Smooth muscle cell (in vitro differentiated cells): Measurements from ENCODE around the gene PFDN4. TPM values are rescaled to one million over a fixed set of nuclear protein-coding genes. Genes with fewer than 3 reads are reported as not detected.
A peak's percentile ranks its signal among the peaks of the same experiment; 100 is the strongest.

Experiments used
- DNase-seq: peaks from one replicate; lab custom pipeline; 2025; ENCODE audit not compliant: unreplicated experiment; lab: John Stamatoyannopoulos, UW
- H2AFZ ChIP-seq: fragments of 200-600 bp; sonication (generic); 2 replicates; pipeline ENCODE4 v1.6.0; 2016; ENCODE audit warnings: antibody characterized with exemption, low read depth, mild to moderate bottlenecking
- H3F3A ChIP-seq: fragments of 200-600 bp; sonication (generic); 2 replicates; pipeline ENCODE4 v1.6.0; 2017; ENCODE audit warnings: antibody characterized with exemption, low read depth
- H3K27ac ChIP-seq: fragments of 200-600 bp; sonication (generic); 2 replicates; pipeline ENCODE4 v1.5.1; 2016; ENCODE audit warnings: low read depth, mild to moderate bottlenecking
- H3K27me3 ChIP-seq: fragments of 200-600 bp; sonication (generic); 2 replicates; pipeline ENCODE4 v1.6.1; 2016; ENCODE audit warnings: low read depth, mild to moderate bottlenecking
- H3K36me3 ChIP-seq: fragments of 200-600 bp; sonication (generic); 2 replicates; pipeline ENCODE4 v1.5.1; 2016; ENCODE audit warnings: low read depth
- H3K4me1 ChIP-seq: fragments of 200-600 bp; sonication (generic); 2 replicates; pipeline ENCODE4 v1.5.1; 2016; ENCODE audit warnings: low read depth
- H3K4me2 ChIP-seq: fragments of 200-600 bp; sonication (generic); 2 replicates; pipeline ENCODE4 v1.6.0; 2016; ENCODE audit warnings: mild to moderate bottlenecking
- H3K4me3 ChIP-seq: fragments of 200-600 bp; sonication (generic); 2 replicates; pipeline ENCODE4 v1.5.1; 2016; ENCODE audit warnings: mild to moderate bottlenecking
- H3K79me2 ChIP-seq: fragments of 200-600 bp; sonication (generic); 2 replicates; pipeline ENCODE4 v1.6.0; 2016; ENCODE audit warnings: low read depth, mild to moderate bottlenecking
- H3K9ac ChIP-seq: fragments of 200-600 bp; sonication (generic); 2 replicates; pipeline ENCODE4 v1.6.0; 2016; ENCODE audit warnings: low read depth
- H3K9me3 ChIP-seq: fragments of 200-600 bp; sonication (generic); replicated peaks from 2 replicates; pipeline ENCODE4 v1.5.1; 2016; ENCODE audit warnings: low read depth
- H4K20me1 ChIP-seq: fragments of 200-600 bp; sonication (generic); 2 replicates; pipeline ENCODE4 v1.6.0; 2016; ENCODE audit warnings: low read depth
- WGBS: methylation state at CpG from one replicate; pipeline ENCODE4 v1.1.7; 2016; ENCODE audit warnings: low lambda C conversion rate; 5-methylcytosine and 5-hydroxymethylcytosine counted together
- polyA plus RNA-seq: library from polyadenylated mRNA; unstranded; fragments of >200 nt; fragmentation: Nextera tagmentation; extraction: Ambion mirVana; gene quantifications from 2 replicates; pipeline ENCODE4 v1.2.1, GENCODE V29; 2016
- total RNA-seq: library from RNA; depleted of rRNA; stranded (reverse); fragments of >200 nt; gene quantifications from 2 replicates; pipeline ENCODE4 v1.2.3, GENCODE V29; 2014
- TF ChIP-seq, protein P1 (sequence below): fragments of 200-600 bp; sonication (generic); IDR thresholded peaks from 2 replicates; pipeline ENCODE4 v1.5.1; 2017; ENCODE audit warnings: borderline replicate concordance, mild to moderate bottlenecking, antibody characterized with exemption; ENCODE audit not compliant: insufficient read depth, poor library complexity, severe bottlenecking

The PFDN4 gene
- total and polyA plus RNA-seq, 2 experiments from 2014 or later: 47.6 to 240 TPM

GRCh38 chr20:54207053-54207742 lies 689 bp upstream of the PFDN4 start:
- DNase-seq: no peak
- Histone ChIP-seq H3K4me3 (peak overlapping the region; percentile 74), H3K27ac (no peak overlapping the region)

GRCh38 chr20:54208548-54209176 lies 775 bp downstream of the PFDN4 start:
- Histone ChIP-seq H3K79me2 (peaks cover 38% of the 10 kb centered on the region), H3K4me2 (peak overlapping the region; percentile 94), H3K9ac (peak overlapping the region; percentile 99), H3K27ac (peak overlapping the region; percentile 97), H3F3A (no peaks in the 10 kb centered on the region), H3K4me1 (no peaks in the 10 kb centered on the region), H3K4me3 (peak overlapping the region; percentile 74), H4K20me1 (peaks cover 50% of the 10 kb centered on the region), H2AFZ (peak overlapping the region; percentile 94), H3K36me3 (no peaks in the 10 kb centered on the region), H3K27me3 (no peaks in the 10 kb centered on the region), H3K9me3 (no peaks in the 10 kb centered on the region)
- no peak for DNase-seq
- WGBS: 2% methylated on average over 15 of the region's 15 CpGs
- TF ChIP-seq, protein P1, sequence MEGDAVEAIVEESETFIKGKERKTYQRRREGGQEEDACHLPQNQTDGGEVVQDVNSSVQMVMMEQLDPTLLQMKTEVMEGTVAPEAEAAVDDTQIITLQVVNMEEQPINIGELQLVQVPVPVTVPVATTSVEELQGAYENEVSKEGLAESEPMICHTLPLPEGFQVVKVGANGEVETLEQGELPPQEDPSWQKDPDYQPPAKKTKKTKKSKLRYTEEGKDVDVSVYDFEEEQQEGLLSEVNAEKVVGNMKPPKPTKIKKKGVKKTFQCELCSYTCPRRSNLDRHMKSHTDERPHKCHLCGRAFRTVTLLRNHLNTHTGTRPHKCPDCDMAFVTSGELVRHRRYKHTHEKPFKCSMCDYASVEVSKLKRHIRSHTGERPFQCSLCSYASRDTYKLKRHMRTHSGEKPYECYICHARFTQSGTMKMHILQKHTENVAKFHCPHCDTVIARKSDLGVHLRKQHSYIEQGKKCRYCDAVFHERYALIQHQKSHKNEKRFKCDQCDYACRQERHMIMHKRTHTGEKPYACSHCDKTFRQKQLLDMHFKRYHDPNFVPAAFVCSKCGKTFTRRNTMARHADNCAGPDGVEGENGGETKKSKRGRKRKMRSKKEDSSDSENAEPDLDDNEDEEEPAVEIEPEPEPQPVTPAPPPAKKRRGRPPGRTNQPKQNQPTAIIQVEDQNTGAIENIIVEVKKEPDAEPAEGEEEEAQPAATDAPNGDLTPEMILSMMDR: no peak

More at GRCh38 chr20:54207053-54207742, 689 bp upstream of the PFDN4 start:
- Histone ChIP-seq H4K20me1 (peaks cover 37% of the 10 kb centered on the region), H3K79me2 (peaks cover 27% of the 10 kb centered on the region), H2AFZ (no peak overlapping the region), H3F3A (no peaks in the 10 kb centered on the region), H3K27me3 (no peaks in the 10 kb centered on the region), H3K9me3 (no peaks in the 10 kb centered on the region), H3K4me1 (no peaks in the 10 kb centered on the region), H3K36me3 (no peaks in the 10 kb centered on the region), H3K9ac (peak overlapping the region; percentile 99), H3K4me2 (peak overlapping the region; percentile 94)
- WGBS: 79% methylated on average over 7 of the region's 7 CpGs
- TF ChIP-seq, protein P1: no peak

DNA sequence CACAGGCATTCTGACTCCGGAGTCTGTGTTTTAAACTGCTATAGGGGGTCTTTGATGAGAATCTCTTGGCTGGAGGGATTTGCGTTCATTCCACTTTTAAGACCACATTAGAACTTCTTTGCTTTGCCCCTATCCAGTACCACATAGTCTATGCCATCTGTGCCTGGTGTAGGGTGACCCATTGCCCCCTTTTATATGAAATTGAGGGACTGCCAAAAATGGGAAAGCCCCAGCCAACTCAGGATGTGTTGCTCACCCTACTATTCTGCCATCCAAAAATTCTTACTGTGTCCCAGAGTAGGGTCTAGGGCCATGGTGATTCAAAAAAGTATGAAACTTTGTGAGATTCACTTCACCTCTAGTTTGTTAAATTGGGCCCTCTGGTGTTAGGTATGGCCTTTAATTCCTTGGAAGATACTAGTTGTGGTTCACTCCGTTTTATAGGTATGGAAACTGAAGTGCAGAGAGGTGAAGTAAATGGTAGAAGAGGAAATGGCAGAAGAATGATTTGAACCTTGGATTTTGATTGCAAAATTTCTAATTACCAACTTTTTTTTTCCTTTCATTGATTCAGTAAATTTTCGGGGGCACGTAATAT lies 1.4 kb downstream of the PFDN4 start:
- Histone ChIP-seq H3K9me3 (no peaks in the 10 kb centered on the region), H4K20me1 (peaks cover 57% of the 10 kb centered on the region), H3K4me2 (peak overlapping the region; percentile 94), H3K4me3 (peak overlapping the region; percentile 74), H2AFZ (no peak overlapping the region), H3K9ac (no peak overlapping the region), H3K79me2 (peaks cover 44% of the 10 kb centered on the region), H3K27me3 (no peaks in the 10 kb centered on the region), H3F3A (no peaks in the 10 kb centered on the region), H3K4me1 (no peaks in the 10 kb centered on the region), H3K36me3 (no peaks in the 10 kb centered on the region), H3K27ac (peak overlapping the region; percentile 97)
- WGBS: 53% methylated on average over 5 of the region's 5 CpGs
- TF ChIP-seq, protein P1: no peak
- DNase-seq: no peak
